Measurements from ENCODE around the gene PRPF6. TPM values are rescaled to one million over a fixed set of nuclear protein-coding genes. Genes with fewer than 3 reads are reported as not detected.

Gene PRPF6
- total and polyA plus RNA-seq, 10 donors: 39.9 to 71.1 (median 60.8) TPM

- peaks cover 0 to 24% (median 11%) of the 10 kb centered on the region in 6 donors for H3K36me3 ChIP-seq
- TF ChIP-seq POLR2AphosphoS5 (IDR thresholded peaks at IDR 0.05): peak in 2 of 3 donors; percentile 5 to 46
- no peak for TF ChIP-seq CTCF (IDR thresholded peaks at IDR 0.05 in 8 of 11, conservative IDR thresholded peaks at IDR 0.05 in 3 of 11)
- TF ChIP-seq POLR2A (IDR thresholded peaks at IDR 0.05): no peak
- DNase-seq: peak; percentile 96
- no peaks in the 10 kb centered on the region for H3K9me3 ChIP-seq
- WGBS, 5 donors: 3 to 14% (median 5%) methylated on average over 22 to 62 of the region's 62 CpGs
- H3K27ac ChIP-seq: peak within 1 kb of the TSS; percentile 84 to 97 (median 89)
- H3K4me3 ChIP-seq: peak within 1 kb of the TSS; percentile 62 to 96 (median 81)
- peaks cover 0 to 25% (median 16%) of the 10 kb centered on the region in 7 donors for H3K27me3 ChIP-seq (replicated peaks in 1 of 7)
- peaks cover 29 to 92% (median 86%) of the 10 kb centered on the region in 6 donors for H3K4me1 ChIP-seq
- intact Hi-C loops (cut with DNase I; ENCODE audit: low total_unique reads): loop anchor here (5.0 kb wide), 1 partner anchor 42 kb away; no protein-coding TSS in a partner anchor
These were observed 99.3 kb downstream of the PRPF6 start, which contains the start of gene OPRL1 for GRCh38 chr20:64080013-64080812. Gene OPRL1, plus strand, starts transcription at chr20:64080082. Its CDS starts 12,639 bp downstream, at chr20:64092721.

GRCh38 chr20:64080813-64081623, 100.1 kb downstream of the PRPF6 start:
- intact Hi-C loops (cut with DNase I; ENCODE audit: low total_unique reads): loop anchor here (5.0 kb wide), 1 partner anchor 41 kb away; no protein-coding TSS in a partner anchor
- H3K27me3 ChIP-seq (replicated peaks in 1 of 7): peaks cover 0 to 33% (median 17%) of the 10 kb centered on the region in 7 donors
- TF ChIP-seq POLR2AphosphoS5 (IDR thresholded peaks at IDR 0.05) (no peak), POLR2A (IDR thresholded peaks at IDR 0.05) (no peak)
- peaks cover 28 to 84% (median 79%) of the 10 kb centered on the region in 6 donors for H3K4me1 ChIP-seq
- H3K27ac ChIP-seq: peak overlapping the region; percentile 72 to 97 (median 89)
- H3K9me3 ChIP-seq: no peaks in the 10 kb centered on the region
- WGBS, 5 donors: 69 to 82% (median 74%) methylated on average over 16 to 17 of the region's 17 CpGs
- H3K4me3 ChIP-seq: peak overlapping the region; percentile 39 to 96 (median 60)
- no peak for DNase-seq
- peaks cover 0 to 16% (median 5%) of the 10 kb centered on the region in 6 donors for H3K36me3 ChIP-seq

- Histone ChIP-seq H3K4me3 (peak overlapping the region in 1 of 8 donors; percentile 96), H3K4me1 (peaks cover 24 to 78% (median 73%) of the 10 kb centered on the region in 6 donors), H3K9me3 (peaks cover 0 to under 1% (median 0%) of the 10 kb centered on the region in 8 donors), H3K27me3 (replicated peaks in 1 of 7) (peaks cover 0 to 33% (median 17%) of the 10 kb centered on the region in 7 donors), H3K27ac (peak overlapping the region in 4 of 8 donors; percentile 7 to 97 (median 62)), H3K36me3 (peaks cover 0 to 10% (median 0%) of the 10 kb centered on the region in 6 donors)
- intact Hi-C loops (cut with DNase I; ENCODE audit: low total_unique reads): loop anchor here (5.0 kb wide), 1 partner anchor 41 kb away; no protein-coding TSS in a partner anchor
- DNase-seq: no peak
- 89 to 94% (median 93%) methylated on average over 6 of the region's 6 CpGs for WGBS, 5 donors
- TF ChIP-seq CTCF (IDR thresholded peaks at IDR 0.05 in 8 of 11, conservative IDR thresholded peaks at IDR 0.05 in 3 of 11) (no peak), POLR2A (IDR thresholded peaks at IDR 0.05) (no peak), POLR2AphosphoS5 (IDR thresholded peaks at IDR 0.05) (no peak)
These were observed 100.7 kb downstream of the PRPF6 start for GRCh38 chr20:64081624-64081964.

- Histone ChIP-seq H3K36me3 (peaks cover 0 to 4% (median 0%) of the 10 kb centered on the region in 6 donors), H3K4me1 (peaks cover 18 to 72% (median 67%) of the 10 kb centered on the region in 6 donors), H3K9me3 (peaks cover 0 to 4% (median 0%) of the 10 kb centered on the region in 8 donors), H3K27me3 (replicated peaks in 1 of 7) (peaks cover 0 to 33% (median 17%) of the 10 kb centered on the region in 7 donors), H3K27ac (peak overlapping the region in 4 of 8 donors; percentile 7 to 97 (median 62)), H3K4me3 (peak overlapping the region in 1 of 8 donors; percentile 88)
- no peak for TF ChIP-seq POLR2A (IDR thresholded peaks at IDR 0.05)
- peak in 1 of 3 donors; percentile 12 for TF ChIP-seq POLR2AphosphoS5 (IDR thresholded peaks at IDR 0.05)
- 13 to 23% (median 15%) methylated on average over 13 of the region's 13 CpGs for WGBS, 5 donors
- no peak for DNase-seq
- intact Hi-C loops (cut with DNase I; ENCODE audit: low total_unique reads): loop anchor here (5.0 kb wide), 1 partner anchor 40 kb away; no protein-coding TSS in a partner anchor
These were observed 101.3 kb downstream of the PRPF6 start for GRCh38 chr20:64082126-64082731.

Small RNA genes lying within 50 kb of the gene (microRNA-seq; reads per million reads assigned to microRNA genes)
- gene MIR1914 (0 reads per million in 3 donors), gene MIR647 (0 to 0.57 (median 0) reads per million in 3 donors), gene MIR6813 (3.1 to 8.8 (median 6.9) reads per million in 3 donors)

Small RNA genes lying within 50 kb of the gene (small RNA-seq; reads per million reads assigned to genes)
- 0 reads per million in 4 donors for gene AL355803.1
- gene MIR647: 0 reads per million in 4 donors
- gene MIR6813: 0 to 0.14 (median 0.04) reads per million in 4 donors

Other genes starting within 250 kb of the PRPF6 start
- 10 to 100 TPM; 24.0 to 93.4 (median 39.0) TPM for gene LIME1, start 244.5 kb upstream of the PRPF6 start, total RNA-seq
- 10 to 100 TPM; 56.2 to 96.6 (median 80.4) TPM for gene LIME1, start 244.5 kb upstream of the PRPF6 start, polyA plus RNA-seq
- 100 to 1,000 TPM in 1 of 7 donors, 10 to 100 TPM in 6; 39.9 to 107 (median 64.8) TPM for gene SLC2A4RG, start 241.4 kb upstream of the PRPF6 start, total RNA-seq
- 10 to 100 TPM; 27.5 to 44.0 (median 34.3) TPM for gene SLC2A4RG, start 241.4 kb upstream of the PRPF6 start, polyA plus RNA-seq
- 10 to 100 TPM; 27.6 to 76.5 (median 35.9) TPM for gene ZBTB46, start 149.9 kb upstream of the PRPF6 start, total RNA-seq
- 10 to 100 TPM in 1 of 3 donors, 1 to 10 TPM in 2; 3.6 to 14.7 (median 4.7) TPM for gene ZBTB46, start 149.9 kb upstream of the PRPF6 start, polyA plus RNA-seq
- gene ABHD16B, start 119.6 kb upstream of the PRPF6 start, total RNA-seq: not detected
- under 1 TPM; 0.49 to 0.86 (median 0.57) TPM for gene ABHD16B, start 119.6 kb upstream of the PRPF6 start, polyA plus RNA-seq
- gene TPD52L2, start 115.9 kb upstream of the PRPF6 start, total RNA-seq: 100 to 1,000 TPM in 1 of 7 donors, 10 to 100 TPM in 6; 66.3 to 102 (median 92.1) TPM
- gene TPD52L2, start 115.9 kb upstream of the PRPF6 start, polyA plus RNA-seq: 10 to 100 TPM; 60.2 to 94.6 (median 63.5) TPM
- 10 to 100 TPM; 47.5 to 83.1 (median 65.4) TPM for gene DNAJC5, start 86.0 kb upstream of the PRPF6 start, total RNA-seq
- 10 to 100 TPM; 12.7 to 32.3 (median 15.2) TPM for gene DNAJC5, start 86.0 kb upstream of the PRPF6 start, polyA plus RNA-seq
- 10 to 100 TPM; 34.2 to 52.2 (median 47.1) TPM for gene UCKL1, start 24.7 kb upstream of the PRPF6 start, total RNA-seq
- 10 to 100 TPM; 36.0 to 68.0 (median 62.7) TPM for gene UCKL1, start 24.7 kb upstream of the PRPF6 start, polyA plus RNA-seq
- 10 to 100 TPM in 6 of 7 donors, 1 to 10 TPM in 1; 9.5 to 21.8 (median 12.8) TPM for gene ZNF512B, start 11.2 kb upstream of the PRPF6 start, total RNA-seq
- 10 to 100 TPM in 1 of 3 donors, 1 to 10 TPM in 2; 3.4 to 12.0 (median 3.8) TPM for gene ZNF512B, start 11.2 kb upstream of the PRPF6 start, polyA plus RNA-seq
- 10 to 100 TPM in 3 of 7 donors, 1 to 10 TPM in 4; 6.0 to 13.8 (median 8.9) TPM for gene SAMD10, start 1.5 kb upstream of the PRPF6 start, total RNA-seq
- gene SAMD10, start 1.5 kb upstream of the PRPF6 start, polyA plus RNA-seq: 10 to 100 TPM in 1 of 3 donors, 1 to 10 TPM in 2; 5.9 to 10.1 (median 6.1) TPM
- 1 to 10 TPM in 5 of 7 donors, under 1 TPM in 2; 0.85 to 3.4 (median 2.0) TPM for gene C20orf204, start 55.0 kb downstream of the PRPF6 start, total RNA-seq
- gene C20orf204, start 55.0 kb downstream of the PRPF6 start, polyA plus RNA-seq: 1 to 10 TPM; 1.5 to 3.9 (median 1.9) TPM
- gene SOX18, start 68.5 kb downstream of the PRPF6 start, total RNA-seq: 10 to 100 TPM; 12.1 to 63.1 (median 42.0) TPM
- gene SOX18, start 68.5 kb downstream of the PRPF6 start, polyA plus RNA-seq: 10 to 100 TPM in 2 of 3 donors, 1 to 10 TPM in 1; 7.3 to 25.5 (median 22.3) TPM
- gene TCEA2, start 82.1 kb downstream of the PRPF6 start, total RNA-seq: 10 to 100 TPM; 18.6 to 60.8 (median 45.0) TPM
- gene TCEA2, start 82.1 kb downstream of the PRPF6 start, polyA plus RNA-seq: 10 to 100 TPM; 35.9 to 47.5 (median 41.5) TPM
- gene RGS19, start 98.4 kb downstream of the PRPF6 start, total RNA-seq: 100 to 1,000 TPM in 4 of 7 donors, 10 to 100 TPM in 3; 91.6 to 186 (median 107) TPM
- 100 to 1,000 TPM in 1 of 3 donors, 10 to 100 TPM in 2; 80.4 to 125 (median 82.0) TPM for gene RGS19, start 98.4 kb downstream of the PRPF6 start, polyA plus RNA-seq
- gene OPRL1, start 99.0 kb downstream of the PRPF6 start, total RNA-seq: 1 to 10 TPM; 3.7 to 7.9 (median 5.1) TPM
- 1 to 10 TPM; 1.9 to 4.9 (median 2.5) TPM for gene OPRL1, start 99.0 kb downstream of the PRPF6 start, polyA plus RNA-seq
- under 1 TPM in 1 of 7 donors, not detected in 6; 0.66 TPM for gene LKAAEAR1, start 103.3 kb downstream of the PRPF6 start, total RNA-seq
- under 1 TPM; 0.26 to 0.53 (median 0.48) TPM for gene LKAAEAR1, start 103.3 kb downstream of the PRPF6 start, polyA plus RNA-seq
- under 1 TPM in 1 of 7 donors, not detected in 6; 0.26 TPM for gene NPBWR2, start 126.4 kb downstream of the PRPF6 start, total RNA-seq
- gene NPBWR2, start 126.4 kb downstream of the PRPF6 start, polyA plus RNA-seq: not detected
- 1 to 10 TPM in 2 of 7 donors, under 1 TPM in 2, not detected in 3; 0.57 to 2.2 (median 0.84) TPM for gene MYT1, start 183.3 kb downstream of the PRPF6 start, total RNA-seq
- gene MYT1, start 183.3 kb downstream of the PRPF6 start, polyA plus RNA-seq: under 1 TPM; 0.08 to 0.80 (median 0.24) TPM

All from spleen (tissue), 11 donors.